Activated T-helper 1 cell treated with Interleukin-2 at 50 U/mL for 16 hours (primary cell): ENCODE results near the gene MAL.

ENCODE experiments used
- DNase-seq: peaks from one replicate; pipeline ENCODE4 v3.0.0-alpha.2; 2020; ENCODE audit warnings: low read depth

Gene MAL

DNA sequence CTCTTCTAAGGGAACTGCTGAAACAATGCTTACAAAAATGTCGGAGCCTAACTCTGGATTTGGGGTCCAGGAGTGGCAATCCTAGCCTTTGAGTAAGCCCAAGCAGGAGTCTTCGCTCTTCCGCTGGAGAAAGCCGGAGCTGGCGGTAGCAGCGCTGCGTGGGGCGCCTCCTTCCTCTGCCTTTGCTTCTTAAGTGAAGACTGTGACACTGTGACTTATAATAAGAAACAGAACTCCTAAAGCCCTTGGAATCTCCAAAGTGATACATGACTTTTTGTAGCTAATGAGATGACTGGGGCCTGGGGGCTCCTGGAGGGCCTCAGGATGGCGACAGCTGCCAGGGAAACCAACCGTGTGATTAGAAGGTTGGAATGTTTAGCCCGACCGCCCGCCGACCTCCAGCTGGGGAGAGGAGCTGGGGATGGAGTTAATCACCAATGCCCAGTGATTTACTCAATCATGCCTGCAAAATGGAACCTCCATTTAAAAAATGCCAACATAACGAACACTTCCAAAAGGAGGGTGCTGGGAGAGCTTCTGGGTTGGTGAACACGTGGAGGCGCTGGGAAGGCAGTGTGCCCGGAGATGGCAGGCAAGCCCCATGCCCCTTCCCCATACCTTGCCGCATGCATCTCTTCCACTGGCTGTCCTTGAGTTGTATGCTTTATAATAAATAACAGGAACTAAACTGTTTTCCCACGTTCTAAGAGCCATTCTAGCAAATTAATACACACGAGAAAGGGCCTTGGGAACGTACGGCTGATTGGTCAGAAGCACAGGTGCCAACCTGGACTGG is 29.0 kb upstream of the MAL start:
- DNase-seq, result no peak

DNA sequence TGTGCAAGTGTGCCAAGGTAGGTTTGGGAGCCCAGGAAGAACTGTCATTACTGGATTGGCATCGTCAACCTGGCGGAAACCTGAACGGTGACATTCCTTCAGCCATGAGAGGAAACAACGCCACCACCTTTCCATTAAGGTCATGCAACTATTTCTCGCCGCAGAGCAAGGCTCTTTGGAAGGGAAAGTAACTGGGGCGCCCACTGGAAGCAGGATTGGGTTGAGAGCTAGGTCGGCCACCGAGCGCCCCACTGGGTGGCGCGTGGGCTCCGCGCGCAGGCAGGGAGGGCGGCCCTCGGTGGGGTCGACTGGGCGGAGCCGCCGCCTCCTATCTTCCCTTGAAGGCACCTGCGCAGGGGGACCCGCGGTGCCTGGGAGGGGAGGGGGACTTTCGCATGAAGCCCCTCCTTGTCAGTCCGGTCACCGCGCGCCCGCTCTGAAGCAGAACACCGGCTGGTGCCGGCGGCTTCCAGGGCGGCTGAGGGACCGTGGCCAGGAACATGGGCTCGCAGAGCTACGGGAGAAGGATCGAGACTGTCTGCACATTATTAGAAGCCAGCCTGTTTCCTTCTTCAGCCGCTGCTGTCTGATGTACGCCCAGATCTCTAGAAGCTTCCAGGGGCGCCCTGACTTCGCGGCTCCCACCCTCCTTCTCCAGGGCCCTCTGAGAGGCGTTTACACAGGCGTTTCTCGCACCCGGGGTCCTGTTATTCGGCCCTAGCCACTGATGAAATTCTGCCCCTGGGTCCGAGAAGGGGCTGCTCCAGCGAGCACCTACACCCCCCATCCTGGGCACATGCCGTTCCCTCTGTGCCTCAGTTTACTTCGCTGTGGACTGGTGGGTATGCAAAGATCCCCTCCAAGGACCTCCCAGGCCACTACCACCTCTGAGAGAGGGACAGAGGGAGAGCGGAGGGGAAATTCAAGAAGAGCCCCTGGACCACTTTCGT is 27.3 kb upstream of the MAL start:
- DNase-seq, result no peak

DNA sequence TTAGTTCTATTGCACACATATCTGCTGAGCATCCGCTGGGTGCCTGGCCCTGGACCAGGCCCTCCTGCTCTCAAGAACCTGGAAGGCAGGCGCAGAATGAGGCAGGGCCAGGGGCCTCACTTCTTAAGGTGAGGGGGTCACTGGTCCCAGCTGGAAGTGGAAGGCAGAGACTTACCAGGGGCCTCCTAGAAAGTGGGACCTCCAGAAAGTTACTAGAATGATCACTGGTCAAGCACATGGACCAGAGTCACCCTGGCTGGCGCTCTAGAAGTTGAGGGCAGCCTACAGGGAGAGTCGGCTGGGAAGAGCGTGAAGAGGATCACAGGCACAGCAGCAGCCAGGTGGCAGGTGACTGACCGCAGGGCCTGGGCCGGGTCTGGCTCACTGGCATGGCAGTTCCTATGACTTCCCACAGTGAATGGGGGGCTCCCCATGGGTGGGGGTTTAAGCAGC is 26.1 kb upstream of the MAL start:
- DNase-seq, result no peak

DNA sequence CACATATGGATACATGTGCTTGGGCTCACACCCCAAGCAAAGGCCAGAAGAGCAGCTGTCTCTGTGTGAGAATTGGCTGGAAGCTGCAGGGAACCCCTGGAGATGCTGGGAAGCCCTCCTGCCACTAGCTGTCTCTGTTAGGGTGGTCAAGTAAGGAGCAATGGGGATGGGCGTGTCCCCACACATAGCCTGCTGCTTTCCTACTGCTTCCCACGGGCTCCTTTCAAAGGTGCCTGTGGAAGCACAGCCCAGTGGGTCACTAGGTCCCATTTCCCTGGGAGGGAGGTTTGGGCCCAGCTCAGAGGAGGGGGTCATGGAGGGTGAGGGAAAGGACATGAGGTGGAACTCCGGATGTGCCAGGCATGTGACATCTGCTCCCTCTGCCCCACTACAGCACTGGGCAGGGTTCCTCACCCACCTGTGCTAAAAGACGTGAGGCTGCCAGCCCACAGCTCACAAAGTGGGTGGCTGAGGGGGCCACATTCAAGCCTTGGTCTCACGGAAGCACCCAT is 24.4 kb upstream of the MAL start:
- DNase-seq, result no peak

DNA sequence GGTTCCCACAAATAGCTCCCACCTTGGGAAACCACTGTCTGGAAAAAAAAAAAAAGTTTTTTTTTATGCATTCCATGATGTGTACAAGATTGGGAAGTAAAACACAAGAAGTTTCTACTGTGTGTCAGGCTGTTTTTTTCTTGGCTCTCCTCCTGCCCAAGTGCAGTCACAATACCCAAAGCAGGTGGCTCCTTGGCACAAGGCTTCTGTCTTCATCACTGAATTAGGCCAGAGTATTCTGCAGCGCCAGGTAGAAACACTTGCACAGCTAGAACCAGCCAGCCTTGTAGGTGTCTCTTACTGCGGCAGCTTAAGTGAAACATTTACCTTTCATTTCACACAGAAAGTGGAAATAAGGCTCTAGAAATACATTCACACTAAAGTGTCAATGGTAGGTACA is 23.8 kb upstream of the MAL start:
- no peak for DNase-seq

DNA sequence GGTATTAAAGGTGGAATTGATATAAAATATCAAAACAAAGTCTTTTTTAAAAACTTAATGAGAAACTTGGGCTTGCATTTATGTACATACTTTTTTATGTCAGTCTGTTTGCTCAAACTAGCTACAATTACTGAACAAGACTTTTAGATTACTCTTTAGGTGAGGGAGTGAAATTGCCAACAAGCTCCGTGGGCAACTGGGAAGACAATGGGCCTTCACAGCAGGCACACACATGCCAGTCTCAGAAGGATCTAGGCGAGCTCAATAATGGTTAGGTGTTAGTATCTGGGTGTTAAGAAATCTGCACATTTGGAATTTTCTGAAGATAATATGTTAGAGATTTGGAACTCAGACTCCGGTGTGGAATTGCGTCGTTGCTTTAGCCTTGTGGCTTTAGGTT is 23.0 kb upstream of the MAL start:
- no peak for DNase-seq

DNA sequence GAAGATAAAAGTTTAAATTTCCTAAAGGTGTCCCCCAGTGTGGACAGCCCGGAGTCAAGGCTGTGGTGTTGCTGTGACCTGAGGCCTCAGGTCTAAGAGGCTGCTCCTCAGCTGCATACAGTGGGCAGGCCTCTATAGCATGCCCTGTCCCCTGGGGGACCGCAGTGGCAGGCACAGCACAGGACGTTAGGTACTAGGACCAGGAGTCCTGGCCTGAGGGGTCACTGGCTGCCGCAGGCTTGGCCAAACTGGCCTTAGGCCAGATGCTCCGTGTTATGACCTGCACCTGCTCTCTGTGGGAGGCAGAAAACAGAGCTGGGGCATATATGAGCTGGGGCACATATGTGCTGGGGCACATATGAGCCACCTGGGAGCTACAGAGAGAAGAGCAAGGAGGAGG is 21.2 kb upstream of the MAL start:
- DNase-seq, result no peak

DNA sequence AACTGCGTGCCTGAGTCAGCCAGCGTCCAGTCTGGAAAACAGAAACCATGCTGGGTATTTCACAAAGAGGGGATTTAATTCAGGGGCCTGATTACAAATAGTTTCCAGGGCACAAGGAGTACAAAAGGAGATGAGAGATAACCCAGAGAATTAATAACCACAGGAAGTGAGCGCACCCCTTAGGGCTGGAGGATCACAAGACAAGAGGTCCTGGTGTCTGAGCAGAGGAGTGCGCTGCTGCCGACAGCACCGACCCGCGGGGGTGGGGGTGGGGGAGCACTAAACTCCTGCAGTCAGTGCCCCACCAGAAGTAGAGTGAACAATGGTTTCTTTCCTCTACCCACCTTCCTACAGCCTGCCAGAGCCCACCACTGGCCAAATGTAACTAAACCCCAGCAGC is 20.8 kb upstream of the MAL start:
- no peak for DNase-seq

DNA sequence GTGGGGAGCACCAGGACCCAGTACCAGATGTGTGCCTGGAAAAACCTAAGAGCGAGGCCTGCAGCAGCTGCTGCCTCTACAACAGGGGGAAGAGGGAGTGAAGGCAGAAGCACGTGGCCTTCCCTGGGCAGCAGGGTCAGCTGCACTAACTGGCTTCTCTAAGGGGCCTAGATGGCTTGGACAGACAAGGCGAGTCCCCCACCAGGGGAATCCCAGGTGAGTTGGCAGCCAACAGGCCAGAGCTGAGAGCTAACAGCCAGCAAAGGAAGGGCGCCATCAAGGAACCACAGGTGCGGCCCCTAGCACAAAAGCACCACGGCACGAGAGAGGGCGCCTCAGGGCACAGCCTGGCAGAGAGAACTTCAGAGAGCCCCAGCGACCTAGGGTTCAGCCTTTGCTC is 19.8 kb upstream of the MAL start:
- no peak for DNase-seq

DNA sequence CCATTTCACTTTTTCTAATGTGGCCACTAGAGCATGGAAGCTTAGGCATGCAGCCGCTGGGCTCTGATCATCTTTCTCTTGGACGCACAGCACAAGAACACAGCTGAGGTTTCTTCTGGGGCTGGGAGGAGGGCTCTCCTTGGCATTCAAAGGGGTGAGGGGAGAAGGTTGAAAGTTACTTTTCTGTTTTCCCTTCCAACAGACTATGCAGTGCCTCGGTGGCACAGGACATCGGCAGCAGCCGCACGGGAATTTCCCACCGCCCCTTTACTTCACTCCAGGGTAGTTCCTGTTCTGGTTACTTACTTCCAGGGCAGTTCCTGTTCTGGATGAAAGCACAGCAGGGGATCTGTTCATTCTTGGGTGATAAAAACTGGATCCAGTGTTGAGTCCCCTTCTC is 18.9 kb upstream of the MAL start:
- DNase-seq, result no peak

DNA sequence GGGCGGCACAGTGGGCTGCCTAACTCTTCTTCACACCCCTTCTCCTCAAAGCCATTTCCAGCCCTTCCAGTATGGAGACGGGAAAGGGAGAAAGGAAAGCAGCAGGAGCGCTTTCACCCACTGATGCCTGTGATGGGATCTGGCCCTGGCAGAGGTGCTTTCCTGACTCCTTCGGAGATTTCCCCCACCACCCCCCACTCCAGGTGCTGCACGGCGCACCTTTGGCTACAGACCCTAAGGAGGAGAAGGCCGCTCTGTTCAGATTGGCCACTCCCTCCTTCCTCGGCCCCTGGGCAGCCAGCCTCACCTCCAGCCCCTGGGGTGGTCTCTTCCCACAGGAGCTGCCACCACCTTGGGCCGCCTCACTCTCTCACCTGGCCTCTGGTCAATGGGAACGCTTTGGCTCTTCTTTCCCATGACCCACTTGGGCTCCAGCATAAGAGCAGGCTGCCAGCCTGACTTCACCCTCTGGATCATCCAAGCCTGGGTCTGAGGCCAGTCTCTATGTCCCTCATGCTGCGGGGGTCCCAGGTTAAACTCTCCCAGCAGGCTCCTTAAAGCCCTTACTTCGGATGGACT is 18.4 kb upstream of the MAL start:
- no peak for DNase-seq

DNA sequence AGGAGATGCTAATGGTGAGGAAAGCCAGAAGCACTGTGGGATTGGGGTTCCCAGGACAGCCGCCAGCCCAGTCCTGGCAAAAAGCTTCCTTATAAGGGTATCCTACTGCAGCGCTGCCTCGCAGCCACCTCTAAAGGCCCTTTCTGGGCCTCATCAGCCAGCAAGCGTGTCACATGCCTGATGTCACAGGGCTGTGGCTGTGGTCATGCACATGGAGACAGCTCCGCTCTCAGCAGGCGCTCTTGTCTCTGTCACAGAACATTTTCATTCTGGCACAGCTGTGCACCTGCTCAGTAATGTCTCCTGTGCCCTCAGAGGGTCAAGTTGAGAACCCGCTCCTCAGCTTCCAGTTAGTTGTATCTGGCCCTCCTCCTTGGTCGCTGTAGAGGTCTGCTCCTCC is 17.7 kb upstream of the MAL start:
- DNase-seq, result no peak

DNA sequence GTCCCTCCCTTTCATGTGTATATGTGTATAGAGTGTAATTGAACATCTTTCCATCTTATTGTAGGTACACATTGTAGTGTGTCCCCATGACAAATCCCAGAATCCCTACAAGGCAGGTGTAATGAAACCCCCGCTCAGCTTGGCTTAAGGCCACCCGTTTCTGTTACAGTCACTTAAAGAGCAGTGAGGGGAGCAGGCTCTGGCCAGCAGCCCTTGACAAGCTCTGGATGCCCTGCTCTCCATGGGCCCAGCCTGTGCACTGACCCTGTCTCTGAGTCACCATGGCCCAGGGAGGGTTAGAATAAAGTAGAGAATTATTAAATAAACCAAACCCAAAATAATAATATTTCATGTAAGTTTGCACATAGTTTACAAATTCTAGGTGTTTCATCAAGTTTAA is 17.2 kb upstream of the MAL start:
- no peak for DNase-seq

DNA sequence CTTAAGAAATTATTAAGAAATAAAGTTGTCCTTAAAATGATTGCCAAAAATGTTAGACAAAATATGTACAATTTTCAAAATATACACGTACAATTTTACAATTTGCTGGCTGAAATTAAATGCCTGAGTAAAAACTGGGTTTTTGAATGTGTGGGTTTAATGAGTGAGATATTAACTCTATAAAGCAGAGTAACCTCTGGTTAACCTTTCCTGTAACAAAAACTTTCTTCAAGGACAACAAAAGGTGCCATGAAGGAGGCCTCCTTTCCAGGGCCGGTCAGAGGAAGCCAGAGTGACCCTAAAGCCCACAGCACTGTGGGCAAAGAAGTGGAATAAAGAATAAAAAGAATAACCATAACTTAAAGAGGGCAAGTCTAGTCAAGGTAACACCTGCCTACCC is 16.5 kb upstream of the MAL start:
- no peak for DNase-seq

DNA sequence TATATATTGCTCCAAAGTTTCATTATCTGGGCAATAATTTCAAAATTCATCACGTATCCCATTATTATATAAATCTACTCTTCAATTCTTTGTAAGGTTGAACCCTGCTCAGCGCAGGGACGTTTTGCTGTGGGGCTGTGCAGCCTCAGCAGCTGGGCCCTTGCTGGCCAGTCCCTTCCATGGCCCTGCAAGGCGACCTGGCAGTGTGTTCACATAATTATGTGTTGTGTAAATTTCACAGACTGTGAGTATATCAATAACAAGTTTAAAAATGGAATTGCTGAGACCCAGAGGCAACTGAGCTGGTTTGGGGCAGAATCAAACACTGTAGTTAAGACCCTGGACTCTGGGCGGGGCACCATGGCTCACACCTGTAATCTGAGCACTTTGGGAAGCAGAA is 16.1 kb upstream of the MAL start:
- DNase-seq, result no peak

DNA sequence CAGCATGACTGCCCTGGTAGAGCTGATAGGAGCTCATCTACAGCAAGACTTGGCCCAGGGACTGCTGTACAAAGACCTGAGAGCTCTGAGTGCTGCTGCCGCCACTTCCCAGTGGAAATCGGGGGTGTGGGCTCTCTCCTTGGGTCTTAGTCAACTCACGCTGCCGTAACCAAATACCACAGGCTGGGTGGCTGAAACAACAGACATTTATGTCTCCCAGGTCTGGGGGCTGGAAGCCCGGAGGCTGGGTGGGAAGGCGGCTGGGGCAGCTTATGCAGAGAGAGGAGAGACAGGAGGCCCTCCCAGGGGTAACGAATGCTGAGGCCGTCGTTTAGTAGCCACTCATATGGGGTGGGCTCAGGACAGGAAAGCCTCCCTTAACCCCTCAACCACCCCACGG is 15.4 kb upstream of the MAL start:
- DNase-seq, result no peak

DNA sequence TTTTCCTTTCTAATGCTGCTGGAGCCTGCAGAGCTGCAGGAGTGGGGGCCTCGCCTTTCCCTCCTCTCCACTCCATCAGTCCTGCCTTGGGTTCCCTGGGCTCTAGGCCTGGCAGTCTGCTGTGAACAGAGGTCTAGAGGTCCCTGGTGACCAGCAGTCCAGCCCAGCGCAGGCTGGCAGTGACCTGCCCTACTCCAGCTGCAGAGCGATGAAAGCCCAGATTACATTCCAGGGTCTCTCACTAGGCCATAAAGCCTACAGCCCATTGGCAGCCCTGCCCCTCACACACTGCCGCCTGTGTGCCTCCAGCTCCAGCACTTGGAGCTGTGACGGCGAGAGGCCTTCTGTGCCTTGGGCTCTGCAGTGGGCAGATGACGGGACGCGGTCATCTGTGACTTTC is 14.8 kb upstream of the MAL start:
- no peak for DNase-seq

DNA sequence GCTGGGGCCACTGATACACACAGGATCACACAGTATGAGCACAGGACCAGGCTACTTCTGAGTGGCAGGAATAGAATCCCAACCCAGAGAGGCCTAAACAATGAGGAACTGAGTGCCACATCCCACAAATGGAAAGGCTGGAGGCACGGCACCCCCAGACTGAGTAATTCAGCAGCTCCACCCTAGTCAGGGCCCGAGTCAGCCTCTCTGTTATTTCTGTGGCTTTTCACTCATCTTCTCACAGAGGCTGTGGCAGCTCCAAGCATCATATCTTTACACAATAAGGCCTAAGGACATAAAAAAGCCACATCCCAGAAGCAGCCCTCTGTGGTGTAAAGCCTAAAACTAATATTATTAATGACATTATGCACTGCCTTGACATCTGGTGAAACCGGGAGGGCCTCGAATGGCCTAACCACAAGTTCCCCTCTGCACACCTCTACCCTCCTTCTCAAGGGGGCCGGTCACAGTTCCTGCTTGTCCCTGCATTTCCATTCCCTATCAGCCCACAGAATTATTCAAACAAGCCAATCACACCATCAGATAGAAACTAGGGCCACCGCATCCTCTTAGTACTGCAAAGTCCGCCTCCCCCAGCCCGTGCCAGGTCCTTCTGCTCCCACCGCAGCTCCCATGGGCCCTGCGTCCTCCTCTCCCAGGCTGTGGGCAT is 12.5 kb upstream of the MAL start:
- DNase-seq, result no peak

DNA sequence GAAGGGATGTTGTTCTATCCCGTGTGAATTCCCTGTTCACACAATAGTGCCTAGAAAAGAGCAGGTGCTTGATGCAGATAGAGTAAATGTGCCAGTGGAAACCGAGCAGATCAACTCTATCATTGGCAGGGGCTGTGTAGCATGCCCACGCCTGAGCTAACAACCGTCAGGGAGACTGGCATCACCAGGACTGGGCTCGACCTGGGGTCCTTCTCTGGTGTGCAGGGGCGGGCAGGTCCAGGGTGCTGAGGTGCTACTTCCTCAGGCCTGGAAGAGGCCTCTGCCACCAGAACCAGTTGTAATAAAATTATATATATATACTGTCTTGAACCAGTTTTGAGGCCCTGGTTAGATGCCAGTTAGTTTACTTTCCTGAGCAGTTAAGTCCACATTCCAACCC is 11.8 kb upstream of the MAL start:
- DNase-seq, result no peak

DNA sequence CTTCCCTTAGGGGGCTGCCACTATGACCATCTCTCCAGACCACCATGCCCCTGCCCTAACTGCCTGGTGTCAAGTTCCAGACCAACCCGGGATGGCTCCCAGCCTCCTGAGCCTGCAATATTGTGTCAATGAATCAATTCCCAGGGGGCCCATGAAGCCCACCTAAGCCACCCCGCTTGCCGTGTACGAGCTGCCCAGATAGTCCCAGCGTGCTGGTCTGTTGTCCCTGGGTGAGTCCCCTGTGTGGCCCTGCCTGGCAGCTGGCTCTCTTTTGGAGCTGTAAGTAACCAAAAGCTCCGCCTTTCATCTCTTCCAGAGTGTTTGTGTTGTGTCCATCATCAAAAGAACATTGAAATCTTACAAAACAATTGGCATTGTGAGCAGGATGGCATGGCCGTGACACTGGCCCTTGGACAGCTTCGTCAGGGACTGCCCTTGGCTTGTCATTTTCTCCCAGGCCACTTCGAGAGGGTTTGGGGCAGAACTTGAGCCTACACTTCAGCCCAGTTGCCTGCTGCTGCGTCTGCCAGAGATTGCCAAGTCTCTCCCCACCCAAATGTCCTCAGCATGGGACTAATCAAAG is 11.3 kb upstream of the MAL start:
- no peak for DNase-seq

DNA sequence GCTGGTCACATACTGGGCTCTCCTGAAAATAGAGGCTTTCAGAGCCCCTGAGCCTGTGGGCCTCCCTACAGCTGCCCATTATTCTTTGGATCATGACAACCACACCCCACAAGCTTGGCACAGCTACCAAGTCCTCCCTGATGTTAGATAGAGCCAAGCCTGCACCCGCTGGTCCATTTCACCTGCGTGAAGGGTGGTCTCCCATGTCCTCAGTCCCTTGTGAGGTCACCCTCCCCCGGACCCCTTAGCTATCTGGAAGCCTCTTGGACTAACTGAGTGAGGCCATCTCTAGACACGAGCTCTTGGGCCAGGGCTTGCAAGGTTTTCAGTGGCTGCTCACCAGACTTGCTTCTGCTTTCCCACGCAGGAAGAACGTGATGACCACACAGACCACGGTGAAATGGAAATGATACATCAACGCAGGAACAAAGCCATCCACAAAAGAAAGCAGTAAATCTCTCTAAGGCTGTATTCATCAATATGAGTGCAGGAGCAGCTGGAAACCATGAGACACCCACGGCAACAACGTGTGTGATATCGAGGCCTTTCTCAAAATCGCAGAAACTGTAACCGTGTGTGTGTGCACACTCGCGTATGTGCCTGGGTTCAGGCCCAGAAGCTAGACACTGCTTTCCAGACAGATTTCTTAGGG is 10.1 kb upstream of the MAL start:
- no peak for DNase-seq
